Neural cell (in vitro differentiated cells): Measurements from ENCODE around the gene DNM3. TPM values are rescaled to one million over a fixed set of nuclear protein-coding genes. Genes with fewer than 3 reads are reported as not detected.
A peak's percentile ranks its signal among the peaks of the same experiment; 100 is the strongest.

ENCODE experiments used
- H2AFZ ChIP-seq: fragments of 200-600, 300-800 bp; sonication (generic), shearing (Covaris generic); 2 replicates; pipeline ENCODE4 v1.6.0; 2014; ENCODE audit warnings: low read depth, mild to moderate bottlenecking, antibody characterized with exemption, low read length, moderate library complexity
- H3F3A ChIP-seq: fragments of 200-600 bp; shearing (Covaris generic); 2 replicates; pipeline ENCODE4 v1.6.1; 2016; ENCODE audit warnings: mild to moderate bottlenecking, moderate library complexity, mixed read lengths, antibody characterized with exemption, low read length; ENCODE audit not compliant: insufficient read depth, poor library complexity, severe bottlenecking
- H3K27ac ChIP-seq: fragments of 200-600, 300-800 bp; sonication (generic), shearing (Covaris generic); 2 replicates; pipeline ENCODE4 v1.5.1; 2014; ENCODE audit warnings: mild to moderate bottlenecking, low read length, moderate library complexity
- H3K27me3 ChIP-seq: fragments of 300-800, 200-600 bp; sonication (generic), shearing (Covaris generic); 2 replicates; pipeline ENCODE4 v1.6.0; 2014; ENCODE audit warnings: mild to moderate bottlenecking, low read depth, low read length, moderate library complexity; ENCODE audit not compliant: insufficient read depth
- H3K36me3 ChIP-seq: fragments of 300-800, 200-600 bp; sonication (generic), shearing (Covaris generic); 2 replicates; pipeline ENCODE4 v1.5.1; 2014; ENCODE audit warnings: mild to moderate bottlenecking, antibody characterized with exemption, low read length, moderate library complexity; ENCODE audit not compliant: insufficient read depth
- H3K4me2 ChIP-seq: fragments of 300-800, 200-600 bp; sonication (generic), shearing (Covaris generic); 2 replicates; pipeline ENCODE4 v1.6.0; 2014; ENCODE audit warnings: mild to moderate bottlenecking, low read length
- H3K4me3 ChIP-seq: fragments of 300-800, 200-600 bp; sonication (generic), shearing (Covaris generic); 2 replicates; pipeline ENCODE4 v1.5.1; 2014; ENCODE audit warnings: mild to moderate bottlenecking, low read length, moderate library complexity
- H3K79me2 ChIP-seq: fragments of 200-600 bp; shearing (Covaris generic); replicated peaks from 2 replicates; pipeline ENCODE4 v1.6.0; 2014; ENCODE audit warnings: mild to moderate bottlenecking, low read length, moderate library complexity; ENCODE audit not compliant: insufficient read depth
- H3K9ac ChIP-seq: fragments of 300-800, 200-600 bp; sonication (generic), shearing (Covaris generic); 2 replicates; pipeline ENCODE4 v1.6.1; 2016; ENCODE audit warnings: mild to moderate bottlenecking, low read length, mixed read lengths
- H3K9me2 ChIP-seq: fragments of 200-600 bp; shearing (Covaris generic); 2 replicates; pipeline ENCODE4 v1.6.1; 2016; ENCODE audit warnings: mild to moderate bottlenecking, low read length, mixed read lengths; ENCODE audit not compliant: insufficient read depth
- H3K9me3 ChIP-seq: fragments of 200-600, 300-800 bp; sonication (generic), shearing (Covaris generic); 2 replicates; pipeline ENCODE4 v1.6.1; 2016; ENCODE audit warnings: mild to moderate bottlenecking, mixed run types, low read length, moderate library complexity, mixed read lengths
- H4K20me1 ChIP-seq: fragments of 200-600 bp; shearing (Covaris generic); 2 replicates; pipeline ENCODE4 v1.6.1; 2016; ENCODE audit warnings: mild to moderate bottlenecking, mixed run types; ENCODE audit not compliant: insufficient read depth
- CTCF ChIP-seq: fragments of 450-650 bp; IDR thresholded peaks from 2 replicates; pipeline ENCODE4 v1.5.1; 2014; ENCODE audit warnings: antibody characterized with exemption, mild to moderate bottlenecking, moderate library complexity; ENCODE audit not compliant: poor library complexity, severe bottlenecking
- EP300 ChIP-seq: fragments of 450-650 bp; conservative IDR thresholded peaks from 2 replicates; pipeline ENCODE4 v1.6.1; 2014; ENCODE audit warnings: antibody characterized with exemption, mild to moderate bottlenecking, moderate library complexity; ENCODE audit not compliant: poor library complexity, severe bottlenecking
- EZH2 ChIP-seq: fragments of 200-600, 300-800 bp; shearing (Covaris generic), sonication (generic); IDR thresholded peaks from 2 replicates; pipeline ENCODE4 v1.6.1; 2014; ENCODE audit warnings: antibody characterized with exemption, low read length, borderline replicate concordance, mild to moderate bottlenecking; ENCODE audit not compliant: insufficient read depth, poor library complexity, severe bottlenecking
- MXI1 ChIP-seq: fragments of 450-650 bp; conservative IDR thresholded peaks from 2 replicates; pipeline ENCODE4 v1.6.1; 2014; ENCODE audit warnings: antibody characterized with exemption, mild to moderate bottlenecking; ENCODE audit not compliant: poor library complexity, severe bottlenecking
- POLR2AphosphoS5 ChIP-seq: IDR thresholded peaks from 2 replicates; pipeline ENCODE4 v1.6.1; 2012
- RAD21 ChIP-seq: fragments of 450-650 bp; conservative IDR thresholded peaks from 2 replicates; pipeline ENCODE4 v1.6.1; 2014; ENCODE audit warnings: antibody characterized with exemption, mild to moderate bottlenecking, moderate library complexity
- REST ChIP-seq: IDR thresholded peaks from 2 replicates; pipeline ENCODE4 v1.6.1; 2012; ENCODE audit warnings: borderline replicate concordance
- SMC3 ChIP-seq: fragments of 450-650 bp; conservative IDR thresholded peaks from 2 replicates; pipeline ENCODE4 v1.6.1; 2014; ENCODE audit warnings: antibody characterized with exemption, mild to moderate bottlenecking, moderate library complexity; ENCODE audit not compliant: poor library complexity
- TAF1 ChIP-seq: IDR thresholded peaks from 2 replicates; pipeline ENCODE4 v1.6.1; 2012; ENCODE audit warnings: low read depth
- polyA plus RNA-seq: library from polyadenylated mRNA; depleted of rRNA; stranded (reverse); fragments of >200 nt; gene quantifications from 2 replicates; pipeline ENCODE4 v1.2.3, GENCODE V29; 2014

Gene DNM3
- polyA plus RNA-seq, 1 donor from 2014 or later: 37.1 TPM

DNA sequence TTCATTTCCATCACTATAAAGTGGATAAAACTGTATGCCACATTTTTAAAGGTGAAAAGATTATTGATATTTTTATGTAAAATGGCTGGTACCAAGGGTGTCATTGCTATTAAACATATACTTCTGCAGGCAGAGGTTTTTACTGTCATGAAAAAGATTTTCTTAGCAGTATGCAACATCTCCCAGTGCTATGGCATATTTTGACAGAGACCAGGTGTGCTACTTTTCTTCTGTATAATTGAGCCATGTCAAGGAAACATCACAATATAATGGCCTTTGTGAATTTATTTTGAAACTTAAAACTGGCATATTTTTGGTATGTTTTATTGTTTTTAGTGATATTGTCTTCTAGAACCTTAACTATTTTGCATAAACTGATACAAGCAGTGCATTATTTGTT lies 362.6 kb downstream of the DNM3 start:
- no peak overlapping the region for H3K4me2 ChIP-seq
- no peaks in the 10 kb centered on the region for H3F3A ChIP-seq
- no peaks in the 10 kb centered on the region for H3K9me3 ChIP-seq
- no peak overlapping the region for H3K4me3 ChIP-seq
- H2AFZ ChIP-seq: no peak overlapping the region
- H3K9me2 ChIP-seq: no peaks in the 10 kb centered on the region
- no peak for TF ChIP-seq SMC3
- TF ChIP-seq MXI1: no peak
- TF ChIP-seq CTCF: no peak
- TF ChIP-seq EZH2: no peak
- peak; percentile 88 for TF ChIP-seq EP300
- peak; percentile 78 for TF ChIP-seq POLR2AphosphoS5
- TF ChIP-seq TAF1: no peak
- H4K20me1 ChIP-seq: no peaks in the 10 kb centered on the region
- no peaks in the 10 kb centered on the region for H3K27me3 ChIP-seq
- H3K79me2 ChIP-seq: no peaks in the 10 kb centered on the region
- no peak overlapping the region for H3K27ac ChIP-seq
- H3K9ac ChIP-seq: no peak overlapping the region
- H3K36me3 ChIP-seq: no peaks in the 10 kb centered on the region

- Histone ChIP-seq H2AFZ (no peak overlapping the region), H3K36me3 (no peaks in the 10 kb centered on the region), H3K9me3 (no peaks in the 10 kb centered on the region), H4K20me1 (no peaks in the 10 kb centered on the region), H3F3A (no peaks in the 10 kb centered on the region), H3K27ac (no peak overlapping the region), H3K9me2 (no peaks in the 10 kb centered on the region), H3K9ac (no peak overlapping the region), H3K79me2 (no peaks in the 10 kb centered on the region), H3K4me2 (no peak overlapping the region), H3K4me3 (no peak overlapping the region), H3K27me3 (no peaks in the 10 kb centered on the region)
- TF ChIP-seq MXI1 (no peak), EP300 (no peak), REST (no peak), POLR2AphosphoS5 (no peak), TAF1 (no peak), RAD21 (no peak), EZH2 (no peak), CTCF (no peak), SMC3 (no peak)
Observed at GRCh38 chr1:172206256-172206655, 365.0 kb downstream of the DNM3 start.
